SK-N-SH treated with all-trans-retinoic acid at 6 μM for 48 hours (cell line): ENCODE results near the gene PTBP3.

Source experiments
- ARNTL ChIP-seq: fragments of 450-650 bp; formaldehyde crosslinking; IDR thresholded peaks from 2 replicates; pipeline ENCODE4 v1.5.0; 2020; ENCODE audit warnings: low read depth, mild to moderate bottlenecking, moderate library complexity, borderline replicate concordance
- CSDC2 ChIP-seq: fragments of 250-450 bp; sonication (Bioruptor Pico); IDR thresholded peaks from 2 replicates; pipeline ENCODE4 v1.5.0; 2020; ENCODE audit warnings: mild to moderate bottlenecking, moderate library complexity
- CSRNP3 ChIP-seq: fragments of 250-450 bp; sonication (Bioruptor Pico); IDR thresholded peaks from 2 replicates; pipeline ENCODE4 v1.5.1; 2021; ENCODE audit warnings: mild to moderate bottlenecking, moderate library complexity
- GLIS3 ChIP-seq: fragments of 250-450 bp; sonication (Bioruptor Pico); IDR thresholded peaks from 2 replicates; pipeline ENCODE4 v1.5.0; 2020; ENCODE audit warnings: mild to moderate bottlenecking, moderate library complexity
- OSR1 ChIP-seq: fragments of 250-450 bp; sonication (Bioruptor Pico); IDR thresholded peaks from 2 replicates; pipeline ENCODE4 v1.8.0; 2022; ENCODE audit warnings: moderate library complexity, mild to moderate bottlenecking, inconsistent platforms
- RARB ChIP-seq: fragments of 250-450 bp; sonication (Bioruptor Pico); IDR thresholded peaks from 2 replicates; pipeline ENCODE4 v1.8.0; 2021; ENCODE audit warnings: mild to moderate bottlenecking, moderate library complexity
- TOX ChIP-seq: fragments of 250-450 bp; sonication (Bioruptor Pico); IDR thresholded peaks from 2 replicates; pipeline ENCODE4 v1.8.0; 2021; ENCODE audit warnings: mild to moderate bottlenecking, moderate library complexity, borderline replicate concordance
- ZFP3 ChIP-seq: fragments of 250-450 bp; sonication (Bioruptor Pico); IDR thresholded peaks from 2 replicates; pipeline ENCODE4 v1.5.0; 2020; ENCODE audit warnings: mild to moderate bottlenecking, moderate library complexity
- ZFP30 ChIP-seq: fragments of 450-650 bp; formaldehyde crosslinking; IDR thresholded peaks from 2 replicates; pipeline ENCODE4 v1.5.0; 2022; ENCODE audit warnings: mild to moderate bottlenecking, moderate library complexity
- ZNF70 ChIP-seq: fragments of 450-650 bp; formaldehyde crosslinking; IDR thresholded peaks from 2 replicates; pipeline ENCODE4 v1.5.0; 2020; ENCODE audit warnings: mild to moderate bottlenecking, moderate library complexity
- TF ChIP-seq, protein P1 (sequence below): fragments of 250-450 bp; sonication (Bioruptor Pico); IDR thresholded peaks from 2 replicates; pipeline ENCODE4 v1.5.1; 2020; ENCODE audit warnings: low read depth, mild to moderate bottlenecking, moderate library complexity
- TF ChIP-seq, protein P2 (sequence below): fragments of 250-450 bp; sonication (Bioruptor Pico); IDR thresholded peaks from 2 replicates; pipeline ENCODE4 v1.8.0; 2020; ENCODE audit warnings: mild to moderate bottlenecking, moderate library complexity, borderline replicate concordance

GRCh38 chr9:112325127-112325526 is 8.3 kb downstream of the PTBP3 start:
- TF ChIP-seq, protein P1, sequence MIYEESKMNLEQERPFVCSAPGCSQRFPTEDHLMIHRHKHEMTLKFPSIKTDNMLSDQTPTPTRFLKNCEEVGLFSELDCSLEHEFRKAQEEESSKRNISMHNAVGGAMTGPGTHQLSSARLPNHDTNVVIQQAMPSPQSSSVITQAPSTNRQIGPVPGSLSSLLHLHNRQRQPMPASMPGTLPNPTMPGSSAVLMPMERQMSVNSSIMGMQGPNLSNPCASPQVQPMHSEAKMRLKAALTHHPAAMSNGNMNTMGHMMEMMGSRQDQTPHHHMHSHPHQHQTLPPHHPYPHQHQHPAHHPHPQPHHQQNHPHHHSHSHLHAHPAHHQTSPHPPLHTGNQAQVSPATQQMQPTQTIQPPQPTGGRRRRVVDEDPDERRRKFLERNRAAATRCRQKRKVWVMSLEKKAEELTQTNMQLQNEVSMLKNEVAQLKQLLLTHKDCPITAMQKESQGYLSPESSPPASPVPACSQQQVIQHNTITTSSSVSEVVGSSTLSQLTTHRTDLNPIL (CRISPR knock-in tag) = no peak
- TF ChIP-seq ZFP30 (CRISPR knock-in tag) = no peak
- no peak for TF ChIP-seq OSR1
- no peak for TF ChIP-seq CSDC2 (CRISPR knock-in tag)
- TF ChIP-seq GLIS3 (CRISPR knock-in tag) = no peak
- no peak for TF ChIP-seq ZFP3 (CRISPR knock-in tag)
- TF ChIP-seq, protein P2, sequence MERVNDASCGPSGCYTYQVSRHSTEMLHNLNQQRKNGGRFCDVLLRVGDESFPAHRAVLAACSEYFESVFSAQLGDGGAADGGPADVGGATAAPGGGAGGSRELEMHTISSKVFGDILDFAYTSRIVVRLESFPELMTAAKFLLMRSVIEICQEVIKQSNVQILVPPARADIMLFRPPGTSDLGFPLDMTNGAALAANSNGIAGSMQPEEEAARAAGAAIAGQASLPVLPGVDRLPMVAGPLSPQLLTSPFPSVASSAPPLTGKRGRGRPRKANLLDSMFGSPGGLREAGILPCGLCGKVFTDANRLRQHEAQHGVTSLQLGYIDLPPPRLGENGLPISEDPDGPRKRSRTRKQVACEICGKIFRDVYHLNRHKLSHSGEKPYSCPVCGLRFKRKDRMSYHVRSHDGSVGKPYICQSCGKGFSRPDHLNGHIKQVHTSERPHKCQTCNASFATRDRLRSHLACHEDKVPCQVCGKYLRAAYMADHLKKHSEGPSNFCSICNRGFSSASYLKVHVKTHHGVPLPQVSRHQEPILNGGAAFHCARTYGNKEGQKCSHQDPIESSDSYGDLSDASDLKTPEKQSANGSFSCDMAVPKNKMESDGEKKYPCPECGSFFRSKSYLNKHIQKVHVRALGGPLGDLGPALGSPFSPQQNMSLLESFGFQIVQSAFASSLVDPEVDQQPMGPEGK = no peak
- no peak for TF ChIP-seq RARB (CRISPR knock-in tag)
- TF ChIP-seq ARNTL (CRISPR knock-in tag) = no peak
- no peak for TF ChIP-seq TOX (CRISPR knock-in tag)
- no peak for TF ChIP-seq ZNF70
- TF ChIP-seq CSRNP3 = no peak
